Heart left ventricle (tissue), 16 donors: ENCODE results near the gene CLCA1. TPM values are rescaled to one million over a fixed set of nuclear protein-coding genes. Genes with fewer than 3 reads are reported as not detected.

Source experiments
- ATAC-seq, 4 donors: fragments of 200-7000 bp; cut with Tn5 transposase; one replicate each; pipeline ENCODE4 v1.9.1; 2020 to 2022; ENCODE audit warnings: moderate library complexity in 4 of 4, mild to moderate bottlenecking in 3 of 4, moderate number of reproducible peaks in 1 of 4
- DNase-seq, 5 donors: peaks; one replicate each; pipeline ENCODE4 v3.0.0-alpha.2; 2020
- H3K27ac ChIP-seq, 12 donors: fragments of 200-600 bp; sonication (generic) in 4 of 12; one replicate each; pipeline versions ENCODE4 v1.5.0 to v1.8.0; 2016 to 2022; ENCODE audit warnings: mild to moderate bottlenecking in 2 of 12
- H3K27me3 ChIP-seq, 9 donors: fragments of 200-600 bp; sonication (generic) in 2 of 9; one replicate each; pipeline versions ENCODE4 v1.5.1 to v1.8.0; 2016 to 2022; ENCODE audit warnings: mild to moderate bottlenecking in 3 of 9
- H3K36me3 ChIP-seq, 9 donors: fragments of 200-600 bp; sonication (generic) in 2 of 9; one replicate each; pipeline versions ENCODE4 v1.5.0 to v1.8.0; 2018 to 2022; ENCODE audit warnings: mild to moderate bottlenecking in 2 of 9
- H3K4me1 ChIP-seq, 12 donors: fragments of 200-600 bp; sonication (generic) in 4 of 12; one replicate each; pipeline versions ENCODE4 v1.5.0 to v1.8.0; 2016 to 2022; ENCODE audit warnings: mild to moderate bottlenecking in 3 of 12
- H3K4me3 ChIP-seq, 12 donors: fragments of 200-600 bp; sonication (generic) in 4 of 12; one replicate each; pipeline versions ENCODE4 v1.5.0 to v1.8.0; 2017 to 2022; ENCODE audit warnings: mild to moderate bottlenecking in 9 of 12, moderate library complexity in 4 of 12
- H3K9me3 ChIP-seq, 12 donors: fragments of 200-600 bp; sonication (generic) in 4 of 12; one replicate each; pipeline versions ENCODE4 v1.5.0 to v1.8.0; 2016 to 2022; ENCODE audit warnings: mild to moderate bottlenecking in 1 of 12
- CTCF ChIP-seq, 12 donors: fragments of 200-600 bp; sonication (generic) in 4 of 12; IDR thresholded peaks; one replicate each; pipeline versions ENCODE4 v1.5.0 to v1.8.0; 2018 to 2022; ENCODE audit warnings: antibody characterized with exemption in 12 of 12, mild to moderate bottlenecking in 5 of 12
- POLR2A ChIP-seq, 2 donors: fragments of 450-650 bp; IDR thresholded peaks; one replicate each; pipeline ENCODE4 v1.6.1; 2017; ENCODE audit warnings: antibody characterized with exemption in 2 of 2, mild to moderate bottlenecking in 2 of 2, moderate library complexity in 2 of 2
- WGBS, 4 donors: extraction: QIAGEN DNeasy Blood & Tissue Kit in 2 of 4; methylation state at CpG; one replicate each; pipeline versions ENCODE4 v1.1.5 to v1.1.7; 2013 to 2018; 5-methylcytosine and 5-hydroxymethylcytosine counted together
- intact Hi-C, 10 donors: fragments of 100-400 bp; cut with DNase I; formaldehyde crosslinking; loops; one replicate each; pipeline versions ENCODE4 v1.11.1 to v1.14.2; 2022
- polyA plus RNA-seq, 2 donors: library from polyadenylated mRNA; stranded (reverse); fragments of 200-250 nt; gene quantifications; one replicate each; pipeline ENCODE4 v1.2.3, GENCODE V29; 2013
- total RNA-seq, 9 donors: library from RNA; depleted of rRNA in 2 of 9; stranded (reverse); fragments of >200 nt in 2 of 9; fragmentation: NEBNext Ultra II Directional in 3 of 9; extraction: Animal tissue kit (Norgen Biotek cat#: 25700) in 3 of 9; gene quantifications; one replicate each; pipeline versions ENCODE4 v1.1.0 to v1.2.4, GENCODE V29; 2016 to 2023
- donor health status: ischemic (EF 13 %, LVEDD 7.1; RV severe dilation, severe dysfunction).
- donor health status: healthy with polysubstance abuse.
- donor health status: DM: no; HTN: yes; CAD: no.
- donor health status: DM: no; HTN: no; CAD: no.
- donor health status: ischemic (EF 25% LVEDD 6.9; RV normal size, moderate dysfunction).
- donor health status: ischemic (EF 25% LVEDD 5.7; RV mildly dilated, moderate dysfunction).
- donor health status: healthy.
- donor health status: DM: yes; HTN: yes; CAD: no.
- donor health status: ischemic (EF 35%, LVEDD 5.7; RV mildly dilated, moderate dysfunction).
- donor health status: nonischemic (EF 11% LVEDD 7.7; RV severe dilation, severe dysfunction).
- donor health status: DM: yes; HTN: yes; CAD: no.
- donor health status: PGD.
- donor health status: ischemic (EF 29% LVEDD 5.4; RV normal size, mild dysfunction).
- donor health status: nonischemic (EF 23%, LVEDD 6.1; RV moderate dilation, normal function).

CLCA1 gene
- total and polyA plus RNA-seq, 11 donors, result 0.06 to 0.07 TPM; not detected in 9

- DNase-seq (no peak), ATAC-seq (no peak)
- Histone ChIP-seq H3K9me3 (no peaks in the 10 kb centered on the region), H3K27ac (peak overlapping the region in 4 of 12 donors; percentile 25 to 46 (median 41)), H3K4me3 (no peak overlapping the region), H3K36me3 (no peaks in the 10 kb centered on the region), H3K4me1 (peaks cover 0 to 3% (median 0%) of the 10 kb centered on the region in 12 donors), H3K27me3 (no peaks in the 10 kb centered on the region)
- TF ChIP-seq POLR2A (IDR thresholded peaks at IDR 0.05), result no peak
- WGBS, 4 donors, result 71 to 87% (median 83%) methylated on average over 4 of the region's 4 CpGs
- intact Hi-C loops, result loop anchor here in 4 of 10 donors (10.0 kb wide), 3 partner anchors 208 to 268 kb away; no protein-coding TSS in a partner anchor
Observed at GRCh38 chr1:86477256-86477655, 8.5 kb downstream of the CLCA1 start.

- DNase-seq (no peak), ATAC-seq (peak in 1 of 4 donors; percentile 34)
- WGBS, 4 donors, result 74 to 88% (median 81%) methylated on average over 4 of the region's 4 CpGs
- intact Hi-C loops, result loop anchor here in 4 of 10 donors (10.0 kb wide), 3 partner anchors 207 to 267 kb away; no protein-coding TSS in a partner anchor
- no peak for TF ChIP-seq CTCF (IDR thresholded peaks at IDR 0.05)
- no peak for TF ChIP-seq POLR2A (IDR thresholded peaks at IDR 0.05)
- Histone ChIP-seq H3K9me3 (no peaks in the 10 kb centered on the region), H3K27me3 (no peaks in the 10 kb centered on the region), H3K4me1 (peaks cover 0 to 3% (median 0%) of the 10 kb centered on the region in 12 donors), H3K36me3 (no peaks in the 10 kb centered on the region), H3K4me3 (no peak overlapping the region), H3K27ac (peak overlapping the region in 5 of 12 donors; percentile 25 to 46 (median 36))
Observed at GRCh38 chr1:86477682-86478081, 9.0 kb downstream of the CLCA1 start.

- 64 to 79% (median 70%) methylated on average over 5 of the region's 5 CpGs for WGBS, 4 donors
- Histone ChIP-seq H3K4me1 (peaks cover 0 to 3% (median 0%) of the 10 kb centered on the region in 12 donors), H3K9me3 (no peaks in the 10 kb centered on the region), H3K27me3 (no peaks in the 10 kb centered on the region), H3K36me3 (no peaks in the 10 kb centered on the region), H3K27ac (peak overlapping the region in 5 of 12 donors; percentile 6 to 46 (median 36)), H3K4me3 (no peak overlapping the region)
- intact Hi-C loops, result loop anchor here in 4 of 10 donors (10.0 kb wide), 3 partner anchors 206 to 266 kb away; no protein-coding TSS in a partner anchor
- TF ChIP-seq CTCF (IDR thresholded peaks at IDR 0.05) (no peak), POLR2A (IDR thresholded peaks at IDR 0.05) (no peak)
- DNase-seq (no peak), ATAC-seq (peak in 2 of 4 donors; percentile 47 to 58)
Observed at GRCh38 chr1:86478416-86479156, 9.9 kb downstream of the CLCA1 start.

GRCh38 chr1:86481966-86482365 lies 13.2 kb downstream of the CLCA1 start:
- H3K4me1 ChIP-seq, result peaks cover 0 to 3% (median 0%) of the 10 kb centered on the region in 12 donors
- no peak for ATAC-seq
- no peaks in the 10 kb centered on the region for H3K36me3 ChIP-seq
- no peaks in the 10 kb centered on the region for H3K9me3 ChIP-seq
- H3K27ac ChIP-seq, result no peak overlapping the region
- no peak for TF ChIP-seq POLR2A (IDR thresholded peaks at IDR 0.05)
- TF ChIP-seq CTCF (IDR thresholded peaks at IDR 0.05), result no peak
- DNase-seq, result no peak
- intact Hi-C loops, result loop anchor here in 2 of 10 donors (10.0 kb wide), 1 partner anchor 213 kb away; no protein-coding TSS in a partner anchor
- H3K4me3 ChIP-seq, result no peak overlapping the region
- H3K27me3 ChIP-seq, result no peaks in the 10 kb centered on the region
- WGBS, 4 donors, result 85 to 91% (median 89%) methylated on average over 4 of the region's 4 CpGs
